Upper lobe of left lung (tissue), 4 donors: Measurements from ENCODE around the gene ATAT1.

Source experiments
- POLR2A ChIP-seq, 4 donors: fragments of 450-650 bp; IDR thresholded peaks; one replicate each; pipeline ENCODE4 v1.5.1; 2016 to 2017; ENCODE audit warnings: antibody characterized with exemption in 4 of 4, mild to moderate bottlenecking in 2 of 4
- POLR2AphosphoS5 ChIP-seq, 2 donors: sonication (generic); formaldehyde crosslinking; IDR thresholded peaks; one replicate each; pipeline ENCODE4 v1.5.1; 2017; ENCODE audit warnings: antibody characterized with exemption in 2 of 2
- TF ChIP-seq, protein P1 (sequence below), 6 experiments: fragments of 450-650 bp in 4 of 6; fragments of 200-600 bp in 2 of 6; sonication (generic) in 2 of 6; IDR thresholded peaks; one replicate each; pipeline ENCODE4 v1.5.1; 2016 to 2019; ENCODE audit warnings: antibody characterized with exemption in 6 of 6

GRCh38 chr6:30598912-30599624 is 27.6 kb upstream of the ATAT1 start:
- TF ChIP-seq, protein P1, sequence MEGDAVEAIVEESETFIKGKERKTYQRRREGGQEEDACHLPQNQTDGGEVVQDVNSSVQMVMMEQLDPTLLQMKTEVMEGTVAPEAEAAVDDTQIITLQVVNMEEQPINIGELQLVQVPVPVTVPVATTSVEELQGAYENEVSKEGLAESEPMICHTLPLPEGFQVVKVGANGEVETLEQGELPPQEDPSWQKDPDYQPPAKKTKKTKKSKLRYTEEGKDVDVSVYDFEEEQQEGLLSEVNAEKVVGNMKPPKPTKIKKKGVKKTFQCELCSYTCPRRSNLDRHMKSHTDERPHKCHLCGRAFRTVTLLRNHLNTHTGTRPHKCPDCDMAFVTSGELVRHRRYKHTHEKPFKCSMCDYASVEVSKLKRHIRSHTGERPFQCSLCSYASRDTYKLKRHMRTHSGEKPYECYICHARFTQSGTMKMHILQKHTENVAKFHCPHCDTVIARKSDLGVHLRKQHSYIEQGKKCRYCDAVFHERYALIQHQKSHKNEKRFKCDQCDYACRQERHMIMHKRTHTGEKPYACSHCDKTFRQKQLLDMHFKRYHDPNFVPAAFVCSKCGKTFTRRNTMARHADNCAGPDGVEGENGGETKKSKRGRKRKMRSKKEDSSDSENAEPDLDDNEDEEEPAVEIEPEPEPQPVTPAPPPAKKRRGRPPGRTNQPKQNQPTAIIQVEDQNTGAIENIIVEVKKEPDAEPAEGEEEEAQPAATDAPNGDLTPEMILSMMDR (IDR thresholded peaks at IDR 0.05), result no peak
- TF ChIP-seq POLR2A (IDR thresholded peaks at IDR 0.05), result no peak
- TF ChIP-seq POLR2AphosphoS5 (IDR thresholded peaks at IDR 0.05), result no peak
